GM19395 (cell line): Measurements from ENCODE around the gene OR8A1.
"Not testable (repeated sequence)": the region's sequence is repeated elsewhere in the genome, so short reads cannot be mapped to it uniquely, and the experiment has no call there.

Experiments
- ATAC-seq: cut with Tn5 transposase; IDR thresholded peaks from one replicate; pipeline ENCODE4 v1.9.1; 2021; ENCODE audit warnings: mild to moderate bottlenecking, moderate library complexity; ENCODE audit not compliant: unreplicated experiment

OR8A1 gene

DNA sequence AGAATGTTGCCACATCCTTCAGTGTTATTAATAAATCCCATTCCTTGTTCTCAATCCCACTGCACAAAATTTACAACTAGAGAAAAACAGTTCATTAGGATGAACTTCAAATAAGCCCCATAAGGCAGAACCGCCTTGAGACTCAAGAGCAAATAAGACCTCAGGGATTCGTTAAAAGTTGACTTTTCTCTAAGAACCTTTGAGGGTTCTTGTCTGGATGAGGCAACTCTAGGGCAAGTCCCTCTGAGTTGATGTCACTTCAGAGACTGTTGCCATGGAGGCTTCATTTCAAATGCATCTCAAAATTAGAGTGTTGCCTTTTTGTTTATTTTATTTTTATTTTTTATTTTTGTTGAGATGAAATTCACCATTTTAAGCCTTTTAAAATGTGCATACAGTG is 21.6 kb downstream of the OR8A1 start:
- no peak for ATAC-seq

DNA sequence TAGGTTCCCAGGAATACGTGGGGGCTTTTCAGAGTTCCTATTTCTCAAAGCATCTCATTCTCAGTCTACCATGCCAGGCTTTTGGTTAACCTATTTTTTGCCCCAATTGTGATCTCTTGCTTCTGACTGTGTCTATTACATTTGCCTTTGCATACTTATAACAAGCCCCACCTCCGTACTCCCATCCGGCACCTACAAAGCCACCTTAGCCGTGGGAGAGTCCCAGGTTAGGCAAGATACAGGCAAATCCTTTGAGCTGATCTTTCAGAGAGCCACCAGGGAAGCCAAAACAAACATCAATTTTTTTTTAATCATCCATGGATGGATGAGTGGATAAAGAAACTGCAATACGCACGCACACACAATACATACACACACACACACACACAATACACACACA is 22.8 kb downstream of the OR8A1 start:
- ATAC-seq: no peak

DNA sequence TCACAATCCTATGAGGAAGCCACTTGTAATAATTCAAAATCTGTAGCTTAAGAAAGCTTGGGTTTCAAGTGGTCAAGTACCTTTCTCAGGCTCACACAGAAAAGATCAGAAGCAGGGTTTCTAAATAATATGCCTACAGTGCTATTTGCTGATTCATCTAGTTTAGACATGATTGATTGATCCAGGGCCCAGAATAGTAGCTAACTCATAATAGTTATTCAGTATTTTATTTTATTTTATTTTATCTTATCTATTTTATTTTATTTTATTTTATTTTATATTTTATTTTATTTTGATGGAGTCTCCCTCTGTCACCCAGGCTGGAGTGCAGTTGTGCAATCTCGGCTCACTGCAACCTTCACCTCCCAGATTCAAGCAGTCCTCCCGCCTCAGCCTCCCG is 25.5 kb downstream of the OR8A1 start:
- ATAC-seq: no peak

DNA sequence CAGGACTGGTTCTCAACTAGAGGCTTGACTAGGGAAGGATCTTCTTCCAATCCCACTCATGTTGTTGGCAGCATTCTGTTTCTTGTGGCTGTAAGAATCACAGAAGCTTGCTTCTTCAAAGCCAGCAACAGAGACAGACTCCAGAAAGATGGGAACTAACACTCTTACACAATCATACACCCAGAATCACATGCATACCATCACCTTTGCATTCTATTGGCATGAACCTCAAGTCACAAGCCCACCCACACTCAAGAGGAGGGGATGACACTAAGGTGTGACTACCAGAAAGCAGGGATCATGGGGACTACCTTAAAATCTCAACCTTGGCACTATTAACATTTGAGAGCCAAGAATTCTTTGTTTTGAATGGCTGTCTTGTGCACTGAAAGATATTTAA is 27.8 kb downstream of the OR8A1 start:
- no peak for ATAC-seq

DNA sequence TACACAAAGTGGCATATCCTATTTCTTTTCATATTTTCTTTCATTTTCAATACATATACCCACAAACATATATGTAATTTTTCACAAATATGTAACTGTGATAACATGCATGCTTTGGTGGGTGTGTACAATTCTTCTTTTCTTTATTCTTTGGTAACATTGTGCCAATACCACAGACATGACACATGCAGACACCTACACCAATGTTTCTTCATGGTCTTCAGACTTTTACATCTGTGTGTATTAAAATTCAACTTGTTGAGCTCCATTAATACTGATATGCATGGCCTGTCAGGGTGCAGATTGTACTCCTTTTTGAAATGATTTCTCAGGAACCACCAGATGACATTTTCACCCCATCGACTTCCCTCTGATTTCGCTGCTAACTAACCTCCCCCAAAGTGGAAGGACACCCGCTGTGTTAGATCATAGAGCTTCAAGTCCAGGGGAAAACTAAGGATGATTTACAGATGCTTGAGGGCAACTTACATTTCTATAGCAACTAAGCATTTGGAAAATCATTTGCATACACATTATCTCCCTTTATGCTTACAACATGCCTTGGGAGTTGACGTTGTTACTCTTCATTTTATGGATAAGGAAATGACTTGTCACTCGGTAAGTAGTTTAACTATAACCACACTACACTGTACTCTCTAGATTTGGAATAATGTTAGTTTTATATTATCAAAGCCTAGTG is 31.0 kb downstream of the OR8A1 start:
- ATAC-seq: no peak

DNA sequence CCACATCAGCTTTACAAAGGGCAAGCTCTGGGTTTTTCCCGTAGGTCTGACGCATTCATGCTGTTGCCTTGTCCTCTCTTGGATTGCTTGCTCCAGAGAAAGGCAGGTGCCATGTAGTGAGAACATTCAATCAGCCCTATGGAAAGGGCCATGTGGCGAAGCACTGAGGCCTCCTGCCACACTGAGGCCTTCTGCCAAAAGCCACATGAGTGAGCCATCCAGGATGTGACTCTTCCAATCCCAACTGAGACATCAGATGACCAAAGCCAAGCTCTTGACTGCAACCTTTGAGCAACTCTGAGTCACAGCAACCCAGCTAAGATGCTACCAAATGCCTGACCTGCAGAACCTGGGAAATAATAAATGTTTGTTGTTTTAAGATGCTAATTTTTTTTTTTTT is 32.4 kb downstream of the OR8A1 start:
- ATAC-seq: no peak

DNA sequence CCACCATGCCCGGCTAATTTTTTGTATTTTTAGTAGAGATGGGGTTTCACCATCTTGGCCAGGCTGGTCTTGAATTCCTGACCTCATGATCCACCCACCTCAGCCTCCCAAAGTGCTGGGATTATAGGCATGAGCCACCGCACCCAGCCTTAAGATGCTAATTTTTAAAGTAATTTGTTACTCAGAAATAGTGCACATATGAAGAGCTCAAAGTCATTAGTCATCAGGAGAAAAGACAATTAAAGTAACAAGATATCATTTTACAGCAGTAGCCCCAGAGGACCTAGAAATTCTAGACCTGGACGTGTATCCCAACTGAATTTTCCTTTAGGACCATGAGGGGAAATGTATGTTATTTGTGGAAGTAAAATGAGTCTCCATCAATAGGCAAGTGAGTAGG is 32.9 kb downstream of the OR8A1 start:
- not testable (repeated sequence) for ATAC-seq

DNA sequence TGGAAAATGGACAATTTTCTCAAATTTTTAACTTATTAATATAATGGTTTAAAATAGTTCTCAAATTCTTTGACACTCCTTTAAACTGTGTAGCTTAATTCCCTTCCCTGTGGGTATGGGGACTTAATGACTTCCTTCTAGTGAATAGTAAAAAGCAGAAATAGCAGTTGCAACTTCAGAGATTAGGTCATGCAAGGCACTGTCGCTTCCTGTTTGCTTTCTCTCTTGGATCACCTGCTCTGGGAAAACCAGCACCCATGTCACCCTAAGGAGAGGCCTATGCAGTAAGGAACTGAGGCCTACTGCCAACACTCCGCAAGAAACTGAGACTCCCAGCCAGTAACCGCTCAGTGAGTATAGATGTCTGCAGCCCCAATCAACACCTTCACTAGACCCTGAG is 35.9 kb downstream of the OR8A1 start:
- ATAC-seq: no peak

DNA sequence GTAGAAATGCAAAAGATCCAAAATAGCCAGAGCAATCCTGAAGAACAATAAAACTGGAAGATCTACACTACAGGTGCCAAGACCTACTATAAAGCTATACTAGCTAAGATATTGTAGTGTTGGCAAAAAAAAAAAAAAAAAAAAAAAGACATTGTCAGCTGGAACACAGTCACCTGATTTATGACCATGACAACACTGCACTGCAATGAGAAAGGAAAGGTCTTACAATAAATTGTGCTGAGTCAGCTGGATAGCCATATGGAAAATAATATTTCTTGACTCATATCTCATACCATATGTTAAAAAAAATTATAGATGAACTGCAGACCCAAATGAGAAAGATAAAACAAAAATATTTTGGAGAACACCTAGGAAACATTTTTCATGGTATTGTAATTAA is 38.4 kb downstream of the OR8A1 start:
- no peak for ATAC-seq

DNA sequence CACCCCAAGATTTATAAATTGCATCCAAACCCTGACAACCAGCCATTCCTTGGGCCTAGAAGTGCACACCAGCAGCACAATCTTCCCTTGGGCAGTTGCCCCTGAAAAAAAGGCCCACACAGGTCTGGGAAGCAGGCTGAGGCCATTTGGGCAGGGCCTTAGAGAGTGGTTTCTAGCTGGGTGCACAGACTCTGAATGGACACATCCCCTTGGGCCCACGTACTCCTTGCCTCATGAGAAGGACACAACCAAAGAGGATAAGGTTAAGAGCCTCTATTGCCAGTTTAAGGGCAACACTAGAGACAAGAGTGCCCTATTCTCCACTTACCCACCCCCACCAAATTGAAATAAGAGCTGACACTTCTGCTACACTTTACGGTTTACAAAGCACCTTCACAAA is 40.5 kb downstream of the OR8A1 start:
- no peak for ATAC-seq

DNA sequence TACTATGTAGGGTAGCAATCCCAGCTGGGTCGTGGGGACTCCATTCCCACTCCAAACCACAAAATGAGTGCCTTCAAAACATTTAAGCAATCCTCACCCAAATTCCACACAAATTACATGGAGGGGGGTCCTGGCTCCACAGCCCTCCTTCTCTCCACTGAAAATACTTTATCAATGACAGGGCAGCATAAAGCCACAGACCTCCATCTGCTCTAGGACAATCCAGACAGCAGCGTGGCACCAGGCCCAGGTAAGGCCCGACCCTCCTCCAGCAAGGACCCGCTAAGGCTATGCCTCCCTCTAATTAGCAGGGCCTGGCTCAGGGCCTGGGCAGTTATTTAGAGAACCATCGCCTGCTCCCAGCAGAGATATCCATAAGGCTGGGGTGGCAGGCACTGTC is 41.3 kb downstream of the OR8A1 start, which contains the start of gene PANX3:
TSS of gene PANX3 (plus strand) at position 365 of the 400 bp plus-strand sequence. CDS start 129 bp downstream, outside the sequence.
- no peak for ATAC-seq

DNA sequence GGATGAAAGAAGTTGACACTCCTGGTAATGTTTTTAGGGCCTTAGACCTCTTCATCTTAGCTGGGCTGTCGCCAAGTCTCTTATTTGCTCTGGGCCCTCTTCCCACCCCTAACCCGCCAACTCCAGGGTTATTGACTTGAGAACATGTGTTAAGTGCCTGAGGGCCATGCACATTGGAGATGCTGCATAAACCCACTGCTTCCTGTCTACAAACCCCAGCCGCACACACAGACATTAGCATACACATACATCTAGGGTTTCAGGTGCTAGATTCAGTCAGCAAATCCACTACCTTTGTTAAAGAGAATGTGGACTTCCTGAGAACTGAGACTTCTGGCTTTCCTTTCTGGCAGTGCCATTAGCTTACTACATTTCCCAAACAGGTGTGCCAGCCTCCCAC is 42.2 kb downstream of the OR8A1 start:
- ATAC-seq: peak; percentile 72

DNA sequence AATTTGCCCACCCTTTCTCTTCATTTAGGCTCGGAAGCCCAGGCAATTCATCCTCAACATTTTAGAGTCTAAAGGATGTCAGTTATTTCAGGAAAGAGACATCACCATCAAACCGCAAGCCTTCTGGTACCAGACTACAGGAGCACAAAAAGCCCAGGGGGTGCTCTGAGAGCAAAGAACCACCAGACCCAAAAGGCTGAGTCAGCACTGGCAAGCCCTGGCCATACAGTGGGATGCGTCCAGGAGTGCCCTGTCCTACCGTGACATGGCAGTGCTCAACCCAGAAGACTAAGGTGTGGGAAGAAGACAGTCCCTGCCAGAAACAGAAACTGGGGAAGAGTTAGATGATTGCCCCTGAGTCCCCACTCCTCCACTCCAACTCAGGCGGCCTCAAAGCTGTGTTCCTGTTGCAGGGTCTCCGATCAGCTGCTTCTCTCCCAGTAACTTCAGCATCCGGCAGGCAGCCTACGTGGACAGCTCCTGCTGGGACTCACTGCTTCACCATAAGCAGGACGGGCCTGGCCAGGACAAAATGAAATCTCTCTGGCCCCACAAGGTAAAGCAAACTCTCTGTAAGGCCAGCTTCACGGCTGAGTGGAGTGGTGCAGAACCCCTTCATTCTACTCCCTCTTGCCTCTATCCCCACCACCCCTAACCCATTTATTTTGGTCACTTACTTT is 42.9 kb downstream of the OR8A1 start:
- no peak for ATAC-seq

DNA sequence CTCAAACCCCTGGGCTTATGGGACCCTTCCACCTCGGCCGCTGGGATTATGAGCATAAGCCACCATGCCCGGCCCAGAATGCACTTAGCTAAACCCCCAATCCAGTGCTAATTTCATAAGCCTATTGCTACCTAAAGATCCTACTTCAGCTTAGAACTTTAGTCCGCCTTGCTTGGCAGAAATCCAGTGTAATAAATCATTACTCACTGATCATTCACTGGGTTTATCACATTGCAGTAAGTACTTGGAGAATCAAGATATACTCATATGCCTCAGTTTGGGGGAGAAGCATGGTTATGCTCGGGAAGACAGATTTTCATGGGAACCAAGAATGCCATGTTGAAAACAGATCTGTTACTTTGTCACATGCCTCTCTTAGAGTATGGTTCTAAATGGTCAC is 49.1 kb downstream of the OR8A1 start:
- no peak for ATAC-seq
